T-helper 2 cell (primary cell): ENCODE results near the gene DHX34.
"Not testable (repeated sequence)": the region's sequence is repeated elsewhere in the genome, so short reads cannot be mapped to it uniquely, and the experiment has no call there.

Source experiments
- DNase-seq, 5 experiments: peaks; one replicate each; pipeline versions ENCODE4 v3.0.0 to v3.0.0-alpha.2; 2012 to 2022
- total RNA-seq, 2 donors: gene quantifications; one replicate each; lab custom pipeline; 2026; lab: John Stamatoyannopoulos, UW

DHX34 gene, protein sequence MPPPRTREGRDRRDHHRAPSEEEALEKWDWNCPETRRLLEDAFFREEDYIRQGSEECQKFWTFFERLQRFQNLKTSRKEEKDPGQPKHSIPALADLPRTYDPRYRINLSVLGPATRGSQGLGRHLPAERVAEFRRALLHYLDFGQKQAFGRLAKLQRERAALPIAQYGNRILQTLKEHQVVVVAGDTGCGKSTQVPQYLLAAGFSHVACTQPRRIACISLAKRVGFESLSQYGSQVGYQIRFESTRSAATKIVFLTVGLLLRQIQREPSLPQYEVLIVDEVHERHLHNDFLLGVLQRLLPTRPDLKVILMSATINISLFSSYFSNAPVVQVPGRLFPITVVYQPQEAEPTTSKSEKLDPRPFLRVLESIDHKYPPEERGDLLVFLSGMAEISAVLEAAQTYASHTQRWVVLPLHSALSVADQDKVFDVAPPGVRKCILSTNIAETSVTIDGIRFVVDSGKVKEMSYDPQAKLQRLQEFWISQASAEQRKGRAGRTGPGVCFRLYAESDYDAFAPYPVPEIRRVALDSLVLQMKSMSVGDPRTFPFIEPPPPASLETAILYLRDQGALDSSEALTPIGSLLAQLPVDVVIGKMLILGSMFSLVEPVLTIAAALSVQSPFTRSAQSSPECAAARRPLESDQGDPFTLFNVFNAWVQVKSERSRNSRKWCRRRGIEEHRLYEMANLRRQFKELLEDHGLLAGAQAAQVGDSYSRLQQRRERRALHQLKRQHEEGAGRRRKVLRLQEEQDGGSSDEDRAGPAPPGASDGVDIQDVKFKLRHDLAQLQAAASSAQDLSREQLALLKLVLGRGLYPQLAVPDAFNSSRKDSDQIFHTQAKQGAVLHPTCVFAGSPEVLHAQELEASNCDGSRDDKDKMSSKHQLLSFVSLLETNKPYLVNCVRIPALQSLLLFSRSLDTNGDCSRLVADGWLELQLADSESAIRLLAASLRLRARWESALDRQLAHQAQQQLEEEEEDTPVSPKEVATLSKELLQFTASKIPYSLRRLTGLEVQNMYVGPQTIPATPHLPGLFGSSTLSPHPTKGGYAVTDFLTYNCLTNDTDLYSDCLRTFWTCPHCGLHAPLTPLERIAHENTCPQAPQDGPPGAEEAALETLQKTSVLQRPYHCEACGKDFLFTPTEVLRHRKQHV
- total RNA-seq, result 23.4 to 27.0 reads per million in 2 donors

DNA sequence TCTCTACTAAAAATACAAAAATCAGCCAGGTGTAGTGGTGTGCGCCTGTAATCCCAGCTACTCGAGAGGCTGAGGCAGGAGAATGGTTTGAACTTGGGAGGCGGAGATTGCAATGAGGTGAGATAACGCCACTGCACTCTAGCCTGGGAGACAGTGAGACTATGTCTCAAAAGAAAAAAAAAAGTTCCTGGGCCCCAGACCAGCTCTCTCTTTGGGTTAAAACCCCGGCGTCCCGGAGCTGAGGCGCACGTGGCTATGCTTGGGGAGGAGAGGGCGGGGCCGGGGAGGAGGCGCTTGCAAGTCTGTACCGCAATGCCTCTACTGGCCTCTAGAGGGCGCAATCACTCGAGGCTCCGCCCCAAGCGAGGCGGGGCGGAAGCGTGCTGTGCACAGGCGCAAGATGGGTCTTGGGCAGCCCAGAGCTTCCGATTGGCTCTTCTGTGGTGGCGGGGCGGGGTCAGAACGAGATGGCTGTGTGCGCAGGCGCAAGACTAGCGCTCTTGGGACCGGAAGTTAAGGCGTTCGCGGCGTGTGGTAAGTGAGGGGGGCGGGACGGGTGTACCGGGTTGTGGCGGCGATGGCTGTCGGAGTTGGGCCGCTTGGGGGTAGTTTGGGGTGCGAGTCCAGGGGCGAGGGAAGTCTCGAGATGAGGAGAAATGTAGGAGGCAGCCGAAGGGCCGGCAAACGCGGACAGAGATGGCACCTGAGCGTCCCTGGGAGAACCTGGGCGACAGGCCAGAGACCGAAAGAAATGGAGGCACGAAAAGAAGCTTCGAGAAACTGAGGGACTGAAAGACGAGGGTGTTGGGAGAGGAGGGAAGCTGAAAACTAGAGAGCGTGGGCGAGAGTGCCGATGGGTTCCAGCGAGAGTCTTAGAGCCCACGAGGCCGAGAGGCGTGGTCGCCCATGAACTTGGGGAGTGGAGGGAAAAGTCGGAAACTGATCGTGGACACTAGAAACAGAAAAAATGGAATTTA, at the start of gene DHX34:
TSS of gene DHX34 (plus strand) at position 497 of the 977 bp plus-strand sequence. CDS start 3,716 bp downstream, outside the sequence.
- DNase-seq, result peak; percentile 97 to 99 (median 98)

DNA sequence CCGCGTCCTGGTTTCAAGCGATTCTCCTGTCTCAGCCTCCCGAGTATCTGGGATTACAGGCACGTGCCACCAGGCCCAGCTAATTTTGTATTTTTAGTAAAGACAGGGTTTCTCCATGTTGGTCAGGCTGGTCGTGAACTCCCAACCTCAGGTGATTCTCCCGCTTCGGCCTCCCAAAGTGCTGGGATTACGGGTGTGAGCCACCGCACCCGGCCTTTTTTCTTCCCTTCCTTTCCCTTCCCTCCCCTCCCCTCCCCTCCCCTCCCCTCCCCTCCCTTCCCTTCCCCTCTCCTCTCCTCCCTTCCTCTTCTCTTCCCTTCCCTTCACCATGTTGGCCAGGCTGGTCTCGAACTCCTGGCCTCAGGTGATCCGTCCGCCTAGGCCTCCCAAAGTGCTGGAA, 48.2 kb upstream of the DHX34 start:
- DNase-seq, result not testable (repeated sequence)

DNA sequence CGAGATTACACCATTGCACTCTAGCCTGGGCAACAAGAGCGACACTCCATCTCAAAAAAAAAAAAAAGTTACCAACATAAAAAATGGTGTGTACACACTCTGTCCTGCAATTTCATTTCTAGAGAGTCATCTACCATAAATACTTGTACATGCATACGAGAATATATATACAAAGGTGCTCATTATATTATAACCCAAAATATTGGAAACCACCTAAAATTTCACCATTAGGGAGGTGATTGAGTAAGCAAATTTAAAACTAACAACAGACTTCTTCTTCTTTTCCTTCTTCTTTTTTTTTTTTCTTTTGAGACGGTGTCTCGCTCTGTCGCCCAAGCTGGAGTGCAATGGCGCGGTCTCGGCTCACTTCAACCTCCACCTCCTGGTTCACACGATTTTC, 46.9 kb upstream of the DHX34 start:
- DNase-seq, result no peak

DNA sequence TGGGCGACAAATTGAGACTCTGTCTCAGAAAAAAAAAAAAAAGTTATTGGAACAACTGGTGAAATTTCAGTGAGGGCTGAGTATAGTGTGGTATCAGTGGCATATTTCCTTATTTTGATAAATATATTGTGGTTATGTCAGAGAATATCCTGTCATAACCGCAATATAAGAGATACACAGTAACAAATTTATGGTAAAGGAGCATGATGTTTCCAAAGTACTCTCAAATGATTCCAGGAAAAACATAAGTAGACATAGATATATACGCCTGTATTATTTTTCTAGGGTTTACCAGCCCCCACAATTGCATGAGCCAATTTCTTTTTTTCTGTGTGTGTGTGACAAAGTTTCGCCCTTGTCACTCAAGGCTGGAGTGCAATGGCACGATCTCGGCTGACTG, 45.1 kb upstream of the DHX34 start:
- no peak for DNase-seq

DNA sequence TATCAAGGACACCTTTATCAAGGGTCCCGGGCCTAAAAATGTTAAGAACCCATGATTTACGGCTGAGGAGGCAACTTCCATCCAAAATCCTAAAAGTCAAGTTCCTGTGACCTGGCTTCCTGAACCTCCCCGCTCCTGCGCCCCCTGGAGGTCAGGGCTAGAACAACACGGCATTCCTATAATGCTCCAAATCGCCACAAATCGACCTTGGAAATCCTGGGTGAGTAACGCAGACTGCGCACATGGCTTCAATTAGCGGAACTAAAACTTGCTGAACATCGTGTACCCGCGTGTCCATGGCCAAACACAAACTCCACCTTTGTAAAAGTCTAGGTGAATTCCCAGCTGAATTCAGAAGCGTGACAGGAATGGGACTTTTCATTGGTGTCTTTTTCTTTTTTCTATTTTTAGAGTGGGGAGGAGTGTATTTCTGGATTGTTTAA, 43.8 kb upstream of the DHX34 start:
- DNase-seq, result peak; percentile 15 to 50 (median 38)

DNA sequence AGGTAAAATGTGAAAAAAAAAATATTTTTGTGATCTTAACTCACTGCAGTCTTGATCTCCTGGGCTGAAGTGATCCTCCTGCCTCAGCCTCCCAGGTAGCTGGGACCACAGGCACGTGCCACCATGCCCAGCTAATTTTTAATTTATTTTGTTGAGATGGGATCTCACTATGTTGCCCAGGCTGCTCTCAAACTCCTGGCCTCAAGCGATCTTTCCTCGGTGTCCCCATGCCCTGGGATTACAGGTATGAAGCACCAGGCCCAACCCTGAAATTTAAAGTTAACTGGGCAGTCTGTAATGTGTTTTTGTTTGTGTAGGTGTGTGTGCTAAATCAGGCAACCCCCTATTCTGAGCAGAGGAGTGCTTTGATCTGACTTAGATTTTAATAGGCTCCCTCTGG, 42.8 kb upstream of the DHX34 start:
- no peak for DNase-seq

DNA sequence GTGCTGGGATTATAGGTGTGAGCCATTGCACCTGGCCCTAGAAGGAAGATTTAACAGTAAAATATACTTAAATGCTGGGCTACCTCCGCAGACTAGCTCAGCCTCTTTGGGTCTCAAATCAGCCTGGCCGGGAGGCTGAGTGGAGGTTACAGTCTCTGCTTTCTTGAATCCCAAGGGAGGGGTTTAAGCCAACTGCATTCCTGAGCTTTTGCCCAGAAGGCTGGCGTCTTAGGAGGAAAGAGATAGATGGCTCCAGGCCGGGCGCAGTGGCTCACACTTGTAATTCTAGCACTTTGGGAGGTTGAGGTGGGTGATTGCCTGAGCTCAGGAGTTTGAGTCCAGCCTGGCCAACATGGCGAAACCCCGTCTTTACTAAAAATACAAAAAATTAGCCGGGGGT, 40.1 kb upstream of the DHX34 start:
- DNase-seq, result no peak

DNA sequence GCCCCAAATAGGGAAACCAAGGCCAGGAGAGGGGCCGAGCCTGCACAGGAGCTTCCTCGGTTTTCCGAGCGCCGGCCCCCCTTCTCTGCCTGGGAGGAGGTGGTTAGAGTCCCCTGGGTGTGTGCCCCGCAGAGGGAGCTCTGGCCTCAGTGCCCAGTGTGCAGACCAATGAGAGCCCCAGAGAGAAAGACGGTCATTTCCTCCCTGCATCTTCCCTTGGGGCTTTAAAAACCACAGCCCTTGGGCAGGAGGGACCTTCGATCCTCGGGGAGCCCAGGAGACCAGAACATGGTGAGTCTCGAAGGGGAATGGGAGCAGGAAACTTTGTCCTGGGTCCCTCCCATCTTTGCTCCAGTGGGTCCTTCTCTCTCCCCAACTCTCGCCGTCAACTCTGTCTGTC, 39.5 kb upstream of the DHX34 start, which contains the start of gene C5AR1:
TSS of gene C5AR1 (plus strand) at position 254 of the 400 bp plus-strand sequence. CDS start at position 289, 35 bp downstream.
- DNase-seq, result no peak

DNA sequence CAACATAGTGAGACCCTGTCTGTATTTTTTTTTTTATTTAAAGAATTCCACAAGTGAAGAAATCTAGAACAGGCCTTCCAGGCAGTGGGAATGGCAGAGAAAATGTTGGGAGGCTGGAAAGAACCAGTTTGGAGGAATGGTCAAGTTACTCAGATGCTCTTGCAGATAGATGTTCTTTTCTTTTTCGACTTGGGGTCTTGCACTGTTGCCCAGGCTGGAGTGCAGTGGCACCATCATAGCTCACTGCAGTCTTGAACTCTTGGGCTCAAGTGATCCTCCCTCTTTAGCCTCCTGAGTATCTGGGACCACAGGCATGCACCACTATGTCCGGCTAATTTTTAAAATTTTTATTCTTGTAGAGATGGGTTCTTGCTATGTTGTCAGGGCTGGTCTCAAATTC, 38.8 kb upstream of the DHX34 start:
- no peak for DNase-seq

DNA sequence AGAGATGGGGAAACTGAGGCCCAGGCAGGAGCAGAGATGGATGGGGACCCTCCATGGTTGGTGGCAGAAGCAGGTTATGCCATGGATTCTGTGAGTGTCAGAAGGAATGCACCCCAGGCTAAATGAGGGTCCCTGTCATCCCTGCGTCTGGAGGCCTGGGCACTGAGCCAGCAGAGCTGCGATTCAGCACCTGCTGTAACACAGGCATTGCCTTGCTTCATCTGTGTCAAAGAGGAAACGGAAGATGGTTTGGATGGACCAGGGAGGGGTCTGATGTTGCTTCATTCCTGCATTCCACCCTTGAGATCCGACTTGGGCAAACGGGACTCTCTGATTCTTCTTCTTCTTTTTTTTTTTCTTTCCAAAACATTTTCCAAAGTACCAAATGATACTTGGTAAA, 38.3 kb upstream of the DHX34 start:
- DNase-seq, result no peak

DNA sequence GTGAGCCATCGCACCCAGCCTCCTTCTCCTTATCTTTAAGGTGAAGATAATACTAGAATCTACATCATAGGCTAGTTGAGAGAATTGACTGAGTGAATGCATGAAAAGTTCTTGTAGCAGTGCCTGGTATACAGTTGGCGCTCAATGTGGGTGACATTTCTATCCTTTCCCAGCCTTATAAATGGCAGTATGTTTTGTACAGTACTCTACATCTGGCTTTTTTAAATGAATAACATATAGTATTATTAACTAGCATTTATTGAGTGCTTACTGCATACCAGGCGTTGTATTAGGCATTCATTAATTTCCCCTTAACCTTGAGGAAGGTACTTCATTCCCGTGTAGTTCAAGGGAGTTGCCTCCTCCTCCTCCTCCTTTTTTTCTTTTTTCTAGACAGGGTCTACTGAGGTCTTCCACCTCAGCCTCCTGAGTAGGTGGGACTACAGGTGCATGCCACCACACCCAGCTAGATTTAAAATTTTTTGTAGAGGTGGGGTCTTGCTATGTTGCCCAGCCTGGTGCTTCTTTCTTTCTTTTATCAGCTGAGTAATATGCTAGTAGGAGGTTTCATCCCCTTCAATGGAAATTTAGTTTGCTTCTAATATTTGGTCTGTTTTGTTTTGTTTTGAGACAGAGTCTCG, 36.6 kb upstream of the DHX34 start:
- DNase-seq, result no peak

DNA sequence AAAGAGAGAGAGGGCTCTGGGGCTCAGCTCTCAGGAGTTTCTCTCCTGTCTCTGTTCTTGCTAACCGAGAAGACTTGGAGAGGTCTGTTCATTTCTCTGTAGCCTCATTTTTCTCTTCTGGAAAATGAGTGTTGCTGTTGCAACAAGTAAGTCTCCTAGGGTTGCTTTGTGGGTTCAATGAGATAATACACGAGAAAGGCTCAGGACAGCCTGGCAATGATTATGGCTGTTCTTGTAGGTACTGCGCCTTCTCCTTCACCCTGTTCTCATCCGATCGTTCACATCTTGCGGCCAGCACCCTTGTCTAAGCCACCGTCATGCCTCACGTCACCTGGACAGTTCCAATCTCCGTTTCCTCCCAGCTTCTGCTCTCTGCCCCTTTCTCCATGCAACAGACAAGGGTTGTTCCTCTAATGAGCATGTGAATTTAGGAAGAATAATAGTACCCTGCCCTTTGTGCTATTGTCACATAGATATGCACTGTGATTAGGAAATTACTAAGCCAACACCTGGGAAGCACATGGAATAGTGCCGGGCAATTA, 35.3 kb upstream of the DHX34 start:
- DNase-seq, result no peak

DNA sequence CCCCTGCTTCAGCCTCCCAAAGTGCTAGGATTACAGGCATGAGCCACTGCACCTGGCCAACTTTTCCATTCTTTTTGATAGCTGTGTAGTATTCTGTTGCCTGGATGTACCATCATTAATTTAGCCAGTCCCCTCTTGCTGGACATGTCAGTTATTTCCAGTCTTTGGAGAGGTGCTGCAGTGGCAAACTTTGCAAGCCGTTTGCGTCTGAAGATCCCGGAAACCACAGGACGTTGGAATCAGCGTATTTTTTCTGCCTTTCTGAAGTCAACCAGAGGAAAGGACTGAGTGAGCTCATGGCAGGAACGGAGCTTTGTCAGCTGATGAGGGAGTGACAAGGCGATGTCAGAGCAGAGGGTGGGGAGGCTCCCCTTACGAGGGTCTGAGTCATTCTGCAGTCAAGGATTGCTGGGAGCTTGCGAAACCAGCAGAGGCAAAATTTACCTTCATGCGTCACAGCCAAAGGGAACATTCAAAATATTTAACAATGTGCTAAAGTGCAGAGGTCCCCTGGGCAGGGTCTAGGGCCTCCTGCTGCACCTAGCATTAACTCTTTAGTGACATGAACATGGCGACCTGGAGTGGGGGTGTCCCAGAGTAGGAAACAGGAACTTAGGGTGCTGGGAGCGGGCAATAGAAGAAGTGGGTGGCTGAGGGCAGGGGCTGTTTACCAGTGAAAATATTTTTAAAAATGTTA, 33.8 kb upstream of the DHX34 start:
- no peak for DNase-seq

DNA sequence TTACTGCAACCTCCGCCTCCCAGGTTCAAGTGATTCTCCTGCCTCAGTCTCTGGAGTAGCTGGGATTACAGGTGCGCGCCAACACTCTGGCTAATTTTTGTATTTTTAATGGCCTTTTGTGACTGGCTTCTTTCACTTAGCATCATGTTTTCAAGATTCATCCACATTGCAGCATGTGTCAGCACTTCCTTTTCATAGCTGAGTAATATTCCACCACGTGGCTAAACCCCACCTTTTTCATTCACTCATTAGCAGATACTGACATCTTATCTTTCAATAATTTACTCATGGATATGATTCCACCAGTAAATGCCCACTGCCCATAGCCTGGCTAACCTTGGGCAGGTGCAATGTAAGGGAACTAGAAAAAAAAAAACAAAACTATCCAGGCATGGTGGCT, 32.6 kb upstream of the DHX34 start:
- DNase-seq, result no peak

DNA sequence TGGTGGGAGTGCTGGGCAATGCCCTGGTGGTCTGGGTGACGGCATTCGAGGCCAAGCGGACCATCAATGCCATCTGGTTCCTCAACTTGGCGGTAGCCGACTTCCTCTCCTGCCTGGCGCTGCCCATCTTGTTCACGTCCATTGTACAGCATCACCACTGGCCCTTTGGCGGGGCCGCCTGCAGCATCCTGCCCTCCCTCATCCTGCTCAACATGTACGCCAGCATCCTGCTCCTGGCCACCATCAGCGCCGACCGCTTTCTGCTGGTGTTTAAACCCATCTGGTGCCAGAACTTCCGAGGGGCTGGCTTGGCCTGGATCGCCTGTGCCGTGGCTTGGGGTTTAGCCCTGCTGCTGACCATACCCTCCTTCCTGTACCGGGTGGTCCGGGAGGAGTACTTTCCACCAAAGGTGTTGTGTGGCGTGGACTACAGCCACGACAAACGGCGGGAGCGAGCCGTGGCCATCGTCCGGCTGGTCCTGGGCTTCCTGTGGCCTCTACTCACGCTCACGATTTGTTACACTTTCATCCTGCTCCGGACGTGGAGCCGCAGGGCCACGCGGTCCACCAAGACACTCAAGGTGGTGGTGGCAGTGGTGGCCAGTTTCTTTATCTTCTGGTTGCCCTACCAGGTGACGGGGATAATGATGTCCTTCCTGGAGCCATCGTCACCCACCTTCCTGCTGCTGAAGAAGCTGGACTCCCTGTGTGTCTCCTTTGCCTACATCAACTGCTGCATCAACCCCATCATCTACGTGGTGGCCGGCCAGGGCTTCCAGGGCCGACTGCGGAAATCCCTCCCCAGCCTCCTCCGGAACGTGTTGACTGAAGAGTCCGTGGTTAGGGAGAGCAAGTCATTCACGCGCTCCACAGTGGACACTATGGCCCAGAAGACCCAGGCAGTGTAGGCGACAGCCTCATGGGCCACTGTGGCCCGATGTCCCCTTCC, 28.9 kb upstream of the DHX34 start:
- no peak for DNase-seq

DNA sequence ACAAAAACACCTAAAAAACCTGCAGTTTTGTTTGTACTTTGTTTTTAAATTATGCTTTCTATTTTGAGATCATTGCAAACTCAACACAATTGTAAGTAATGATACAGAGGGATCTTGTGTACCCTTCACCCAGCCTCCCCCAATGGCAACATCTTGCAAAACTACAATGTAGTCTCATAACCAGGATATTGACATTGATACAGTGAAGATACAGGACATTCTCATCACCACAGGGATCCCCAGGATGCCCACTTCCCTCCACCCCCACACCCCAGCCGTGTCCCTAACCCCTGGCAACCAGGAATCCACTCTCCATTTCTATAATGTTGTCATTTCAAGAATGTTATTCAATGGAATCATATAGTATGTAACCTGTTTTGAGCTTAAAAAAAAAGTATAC, 27.5 kb upstream of the DHX34 start:
- no peak for DNase-seq

DNA sequence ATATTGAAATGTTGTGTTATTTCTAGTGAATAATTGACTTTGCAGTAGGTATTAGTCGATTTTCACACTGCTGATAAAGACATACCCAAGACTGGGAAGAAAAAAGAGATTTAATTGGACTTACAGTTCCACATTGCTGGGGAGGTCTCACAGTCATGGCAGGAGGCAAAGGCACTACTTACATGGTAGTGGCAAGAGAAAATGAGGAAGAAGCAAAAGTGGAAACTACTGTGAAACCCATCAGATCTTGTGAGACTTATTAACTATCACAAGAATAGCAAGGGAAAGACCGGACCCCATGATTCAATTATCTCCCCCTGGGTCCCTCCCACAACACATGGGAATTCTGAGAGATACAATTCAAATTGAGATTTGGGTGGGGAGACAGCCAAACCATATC, 27.1 kb upstream of the DHX34 start:
- no peak for DNase-seq

DNA sequence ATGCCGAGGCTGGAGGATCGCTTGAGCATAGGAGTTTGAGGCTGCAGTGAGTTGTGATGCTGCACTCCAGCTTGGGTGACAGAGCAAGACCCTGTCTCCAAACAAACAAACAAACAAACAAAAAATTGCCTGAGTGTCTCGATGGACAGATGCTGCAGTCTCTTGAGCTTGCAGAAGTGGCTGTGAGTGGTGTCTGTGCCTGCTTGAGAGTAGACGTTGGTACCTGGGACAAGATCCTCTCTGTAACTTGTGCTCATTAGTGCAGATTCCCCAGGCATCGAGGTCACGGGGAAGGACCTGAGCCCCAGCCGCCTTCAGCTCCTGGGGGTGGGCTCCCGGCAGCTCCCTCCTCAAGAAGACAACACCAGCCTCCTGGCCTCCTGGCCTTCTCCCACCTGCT, 25.7 kb upstream of the DHX34 start:
- DNase-seq, result no peak

DNA sequence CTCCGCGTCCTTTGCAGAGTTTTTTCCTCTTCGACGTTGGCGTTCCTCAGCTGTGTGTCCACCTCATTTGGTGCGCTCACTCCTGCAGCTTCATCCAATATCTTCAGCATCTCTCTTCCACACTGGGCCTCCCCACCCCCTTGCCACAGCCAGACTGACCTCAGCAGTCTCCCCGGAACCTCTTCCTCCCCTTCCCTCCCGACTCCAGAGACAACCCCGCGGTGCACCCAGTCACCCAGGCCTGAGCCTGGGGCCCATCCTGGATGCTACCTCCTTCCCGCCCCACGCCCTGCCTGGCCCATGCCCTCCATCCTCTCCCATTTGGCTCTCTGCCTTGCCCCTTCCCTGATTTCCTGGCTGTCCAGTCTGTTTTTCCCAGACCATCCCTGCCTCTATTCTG, 25.2 kb upstream of the DHX34 start:
- DNase-seq, result no peak
